Measurements from ENCODE around the gene SYTL3.

DNA sequence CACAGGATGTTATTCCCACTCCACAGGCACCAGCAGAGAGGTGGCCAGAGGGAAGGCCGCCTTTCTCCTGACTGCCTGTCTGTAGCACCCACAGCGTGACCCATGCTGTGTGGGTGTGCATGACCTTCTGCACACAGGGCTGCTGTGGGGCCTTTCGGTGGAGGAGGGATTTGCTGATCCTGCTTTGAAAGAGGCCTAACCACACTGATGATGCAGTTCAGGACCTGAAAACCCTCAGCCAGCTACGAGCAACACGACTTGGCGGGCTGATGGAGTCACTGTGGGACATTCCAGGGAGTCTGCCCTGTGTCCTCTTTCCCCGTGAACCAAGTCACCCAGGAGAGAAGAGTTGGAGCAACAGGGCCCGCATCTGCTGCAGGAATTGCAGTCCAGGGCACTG lies 49.1 kb downstream of the SYTL3 start:
- TF ChIP-seq, protein P1, sequence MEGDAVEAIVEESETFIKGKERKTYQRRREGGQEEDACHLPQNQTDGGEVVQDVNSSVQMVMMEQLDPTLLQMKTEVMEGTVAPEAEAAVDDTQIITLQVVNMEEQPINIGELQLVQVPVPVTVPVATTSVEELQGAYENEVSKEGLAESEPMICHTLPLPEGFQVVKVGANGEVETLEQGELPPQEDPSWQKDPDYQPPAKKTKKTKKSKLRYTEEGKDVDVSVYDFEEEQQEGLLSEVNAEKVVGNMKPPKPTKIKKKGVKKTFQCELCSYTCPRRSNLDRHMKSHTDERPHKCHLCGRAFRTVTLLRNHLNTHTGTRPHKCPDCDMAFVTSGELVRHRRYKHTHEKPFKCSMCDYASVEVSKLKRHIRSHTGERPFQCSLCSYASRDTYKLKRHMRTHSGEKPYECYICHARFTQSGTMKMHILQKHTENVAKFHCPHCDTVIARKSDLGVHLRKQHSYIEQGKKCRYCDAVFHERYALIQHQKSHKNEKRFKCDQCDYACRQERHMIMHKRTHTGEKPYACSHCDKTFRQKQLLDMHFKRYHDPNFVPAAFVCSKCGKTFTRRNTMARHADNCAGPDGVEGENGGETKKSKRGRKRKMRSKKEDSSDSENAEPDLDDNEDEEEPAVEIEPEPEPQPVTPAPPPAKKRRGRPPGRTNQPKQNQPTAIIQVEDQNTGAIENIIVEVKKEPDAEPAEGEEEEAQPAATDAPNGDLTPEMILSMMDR (conservative IDR thresholded peaks at IDR 0.05; ENCODE audit: low read length) = no peak
- no peak for TF ChIP-seq EZH2phosphoT487 (IDR thresholded peaks at IDR 0.05; ENCODE audit: borderline replicate concordance)
